NCI-H146 treated with DMSO at 0.1 percent for 48 hours (cell line): Measurements from ENCODE around the gene ARHGAP33.

Experiments used
- DNase-seq: peaks from one replicate; lab custom pipeline; 2025; ENCODE audit not compliant: unreplicated experiment; lab: John Stamatoyannopoulos, UW

ARHGAP33 gene

DNA sequence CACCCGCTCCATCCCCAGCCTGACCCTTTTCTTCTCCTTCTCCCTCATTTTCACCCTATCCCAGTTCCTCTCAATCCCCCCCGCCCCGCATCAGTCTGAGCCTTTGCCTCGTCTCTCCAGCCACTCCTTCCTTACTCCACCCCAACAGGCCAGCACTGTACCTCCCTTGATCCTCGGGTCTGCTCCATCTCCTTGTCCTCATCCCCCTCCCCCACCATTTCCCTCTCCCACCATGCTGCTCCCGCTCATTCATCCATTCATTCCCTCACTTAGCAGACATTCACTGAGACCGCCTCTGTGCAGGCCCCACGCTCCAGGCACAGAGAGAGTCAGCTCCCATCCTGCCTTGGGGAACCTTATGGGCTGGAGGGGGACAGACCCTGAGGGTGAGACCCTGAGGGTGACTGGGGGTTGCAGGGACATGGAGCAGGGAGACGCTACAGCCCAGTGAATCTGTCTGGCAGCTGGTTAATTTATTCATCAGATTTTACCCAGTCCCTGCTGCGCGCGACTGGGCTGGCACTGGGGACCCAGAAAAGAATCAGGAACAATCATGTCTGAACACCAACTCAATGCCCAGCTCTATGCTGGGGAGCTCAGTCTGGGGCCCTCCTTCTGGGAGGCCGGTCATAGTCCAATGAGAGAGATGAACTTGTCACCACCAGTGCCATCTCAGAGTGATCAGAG lies 881 bp downstream of the ARHGAP33 start:
- no peak for DNase-seq

GRCh38 chr19:35777086-35777841 lies 1.9 kb downstream of the ARHGAP33 start:
- no peak for DNase-seq

- no peak for DNase-seq
Measured at GRCh38 chr19:35777961-35778360, 2.6 kb downstream of the ARHGAP33 start.

GRCh38 chr19:35779033-35779432 lies 3.7 kb downstream of the ARHGAP33 start:
- DNase-seq, result no peak

DNA sequence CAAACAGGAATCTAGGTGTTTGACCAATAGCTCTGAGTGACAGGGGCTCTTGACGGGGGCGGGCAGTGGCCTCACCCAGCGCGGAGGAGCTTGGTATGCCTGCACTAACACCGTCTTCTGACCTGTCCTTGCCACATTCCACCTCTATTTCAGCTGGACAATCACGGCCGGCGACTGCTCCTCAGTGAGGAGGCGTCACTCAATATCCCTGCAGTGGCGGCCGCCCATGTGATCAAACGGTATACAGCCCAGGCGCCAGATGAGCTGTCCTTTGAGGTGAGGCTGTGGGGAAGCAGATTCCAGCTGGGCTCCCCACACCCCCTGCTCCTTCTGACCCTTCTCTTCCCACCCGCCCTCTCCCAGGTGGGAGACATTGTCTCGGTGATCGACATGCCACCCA lies 4.7 kb downstream of the ARHGAP33 start:
- DNase-seq, result no peak

GRCh38 chr19:35780717-35781116 lies 5.4 kb downstream of the ARHGAP33 start:
- DNase-seq, result no peak

DNA sequence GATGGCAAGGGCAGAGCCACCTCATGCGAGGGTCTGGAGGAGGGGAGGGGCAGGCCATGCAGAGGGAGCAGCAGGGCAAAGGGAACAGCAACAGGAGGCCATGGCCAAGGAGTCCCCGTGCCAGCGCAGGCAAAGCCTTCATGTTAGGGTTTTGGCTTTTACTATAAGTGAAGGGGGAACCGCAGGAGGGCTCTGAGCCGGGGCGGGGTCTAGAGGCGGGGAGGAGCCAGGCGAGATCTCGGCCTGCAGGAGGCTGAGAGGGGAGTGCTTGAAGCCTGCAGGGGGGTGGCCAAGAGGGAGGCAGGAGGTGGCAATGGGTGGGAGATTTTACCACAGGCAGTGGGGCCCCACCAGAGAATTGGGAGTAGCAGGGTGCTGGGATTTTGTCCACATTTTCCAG lies 6.3 kb downstream of the ARHGAP33 start:
- DNase-seq, result no peak

- no peak for DNase-seq
Measured at GRCh38 chr19:35782589-35782988, 7.2 kb downstream of the ARHGAP33 start.

- DNase-seq, result no peak
Measured at GRCh38 chr19:35783469-35784434, 8.4 kb downstream of the ARHGAP33 start.

DNA sequence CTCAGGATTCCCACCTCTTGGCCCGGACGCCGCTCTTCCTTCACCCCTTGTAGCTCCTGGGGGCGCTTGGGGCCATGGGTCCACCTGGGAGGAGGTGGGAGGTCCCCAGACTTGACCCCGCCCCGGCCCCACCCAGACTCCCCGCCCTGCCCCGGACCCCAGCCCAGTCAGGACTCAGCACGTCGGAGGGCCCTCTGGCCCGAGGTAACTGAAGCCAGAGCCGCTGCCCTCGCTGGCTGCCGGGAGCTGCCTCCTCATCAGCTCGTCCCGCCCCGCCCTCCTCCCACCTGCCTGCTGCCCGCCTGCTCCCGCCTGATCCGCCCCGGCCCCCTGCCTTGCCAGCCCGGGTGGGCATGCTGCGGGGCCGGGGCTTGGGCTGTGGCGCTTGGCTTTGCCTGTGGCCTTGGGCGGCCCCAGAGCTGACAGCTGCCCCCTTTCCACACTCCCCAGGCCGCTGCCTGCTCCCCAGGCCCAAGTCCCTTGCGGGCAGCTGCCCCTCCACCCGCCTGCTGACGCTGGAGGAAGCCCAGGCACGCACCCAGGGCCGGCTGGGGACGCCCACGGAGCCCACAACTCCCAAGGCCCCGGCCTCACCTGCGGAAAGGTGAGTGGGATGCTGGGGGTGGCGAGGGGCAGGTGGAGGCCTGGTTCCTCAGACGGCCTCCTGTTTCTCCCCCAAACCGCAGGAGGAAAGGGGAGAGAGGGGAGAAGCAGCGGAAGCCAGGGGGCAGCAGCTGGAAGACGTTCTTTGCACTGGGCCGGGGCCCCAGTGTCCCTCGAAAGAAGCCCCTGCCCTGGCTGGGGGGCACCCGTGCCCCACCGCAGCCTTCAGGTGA lies 9.4 kb downstream of the ARHGAP33 start:
- no peak for DNase-seq

GRCh38 chr19:35785339-35785627 lies 9.9 kb downstream of the ARHGAP33 start:
- no peak for DNase-seq

DNA sequence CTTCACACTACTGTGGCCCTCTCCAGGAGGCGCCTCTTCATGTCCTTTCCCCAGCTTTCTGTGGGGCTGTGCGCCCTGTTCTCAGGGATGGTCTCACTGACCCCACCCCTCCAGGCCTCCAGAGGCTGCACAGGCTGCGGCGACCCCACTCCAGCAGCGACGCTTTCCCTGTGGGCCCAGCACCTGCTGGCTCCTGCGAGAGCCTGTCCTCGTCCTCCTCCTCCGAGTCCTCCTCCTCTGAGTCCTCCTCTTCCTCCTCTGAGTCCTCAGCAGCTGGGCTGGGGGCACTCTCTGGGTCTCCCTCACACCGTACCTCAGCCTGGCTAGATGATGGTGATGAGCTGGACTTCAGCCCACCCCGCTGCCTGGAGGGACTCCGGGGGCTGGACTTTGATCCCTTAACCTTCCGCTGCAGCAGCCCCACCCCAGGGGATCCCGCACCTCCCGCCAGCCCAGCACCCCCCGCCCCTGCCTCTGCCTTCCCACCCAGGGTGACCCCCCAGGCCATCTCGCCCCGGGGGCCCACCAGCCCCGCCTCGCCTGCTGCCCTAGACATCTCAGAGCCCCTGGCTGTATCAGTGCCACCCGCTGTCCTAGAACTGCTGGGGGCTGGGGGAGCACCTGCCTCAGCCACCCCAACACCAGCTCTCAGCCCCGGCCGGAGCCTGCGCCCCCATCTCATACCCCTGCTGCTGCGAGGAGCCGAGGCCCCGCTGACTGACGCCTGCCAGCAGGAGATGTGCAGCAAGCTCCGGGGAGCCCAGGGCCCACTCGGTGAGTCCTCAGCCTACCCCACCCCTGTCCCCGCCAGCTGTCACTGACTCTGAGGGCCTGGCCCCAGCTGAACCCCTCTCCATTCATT lies 11.2 kb downstream of the ARHGAP33 start:
- DNase-seq, result no peak

- DNase-seq, result no peak
Measured at GRCh38 chr19:35787227-35787799, 11.9 kb downstream of the ARHGAP33 start.

DNA sequence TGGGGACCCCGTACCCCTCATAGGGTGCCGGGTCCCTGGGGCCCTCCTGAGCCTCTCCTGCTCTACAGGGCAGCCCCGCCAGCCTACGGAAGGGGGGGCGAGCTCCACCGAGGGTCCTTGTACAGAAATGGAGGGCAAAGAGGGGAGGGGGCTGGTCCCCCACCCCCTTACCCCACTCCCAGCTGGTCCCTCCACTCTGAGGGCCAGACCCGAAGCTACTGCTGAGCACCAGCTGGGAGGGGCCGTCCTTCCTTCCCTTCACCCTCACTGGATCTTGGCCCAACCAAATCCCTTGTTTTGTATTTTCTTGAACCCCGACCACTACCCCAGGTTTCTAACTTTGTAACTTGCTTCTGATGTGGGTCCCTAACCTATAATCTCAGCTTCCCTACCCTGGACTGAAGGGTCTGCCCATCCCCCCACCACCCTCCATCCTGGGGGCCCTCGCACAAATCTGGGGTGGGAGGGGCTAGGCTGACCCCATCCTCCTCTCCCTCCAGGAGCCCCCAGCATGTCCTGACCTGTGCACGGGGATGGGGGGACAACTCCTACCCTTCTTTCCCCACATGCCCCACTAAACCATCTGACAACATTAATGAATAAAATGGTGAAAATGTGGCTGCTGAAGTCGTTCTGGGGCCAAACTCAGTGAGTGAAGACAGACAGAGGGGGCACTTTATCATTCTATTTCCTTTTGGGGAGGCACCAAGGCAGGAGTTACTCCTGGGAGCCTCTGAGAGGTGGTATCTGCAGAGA lies 13.0 kb downstream of the ARHGAP33 start:
- no peak for DNase-seq

- DNase-seq, result no peak
Measured at GRCh38 chr19:35789195-35789977, 14.0 kb downstream of the ARHGAP33 start.

- DNase-seq, result no peak
Measured at GRCh38 chr19:35789978-35790944, 14.9 kb downstream of the ARHGAP33 start.
